Activated CD4-positive, alpha-beta T cell treated with anti-CD3 and anti-CD28 coated beads for 36 hours (primary cell): Measurements from ENCODE around the gene ATG7. TPM values are rescaled to one million over a fixed set of nuclear protein-coding genes. Genes with fewer than 3 reads are reported as not detected.
A peak's percentile ranks its signal among the peaks of the same experiment; 100 is the strongest.

Experiments used
- ATAC-seq: fragments of 200-7000 bp; cut with Tn5 transposase; one replicate; pipeline ENCODE4 v1.10.0; 2021; ENCODE audit warnings: mild to moderate bottlenecking, moderate library complexity
- CTCF ChIA-PET: fragments of 350-600 bp; sonication (Branson Sonifier 250); formaldehyde crosslinking; loops from one replicate; lab custom pipeline; 2021; ENCODE audit warnings: antibody characterized with exemption; lab: Charles Lee
- POLR2A ChIA-PET: fragments of 350-600 bp; sonication (Branson Sonifier 250); formaldehyde crosslinking; loops from one replicate; lab custom pipeline; 2021; ENCODE audit warnings: antibody characterized with exemption, inconsistent platforms; lab: Charles Lee
- DNase-seq: peaks from one replicate; pipeline ENCODE4 v3.0.0-alpha.2; 2020
- H3K27ac Mint-ChIP-seq: one replicate; pipeline ENCODE4 v1.8.0; 2021; ENCODE audit warnings: mixed read lengths
- H3K27me3 Mint-ChIP-seq: one replicate; pipeline ENCODE4 v1.8.0; 2021; ENCODE audit warnings: mixed read lengths
- H3K36me3 Mint-ChIP-seq: one replicate; pipeline ENCODE4 v1.8.0; 2021; ENCODE audit warnings: low read depth, mixed read lengths
- H3K4me1 Mint-ChIP-seq: one replicate; pipeline ENCODE4 v1.8.0; 2021; ENCODE audit warnings: mixed read lengths
- H3K4me3 Mint-ChIP-seq: one replicate; pipeline ENCODE4 v1.8.0; 2021; ENCODE audit warnings: mild to moderate bottlenecking, moderate library complexity, mixed read lengths
- H3K9me3 Mint-ChIP-seq: one replicate; pipeline ENCODE4 v1.8.0; 2021; ENCODE audit warnings: low read depth, mixed read lengths
- intact Hi-C, 2 experiments: fragments of 100-400 bp; cut with DNase I in 1 of 2; cut with micrococcal nuclease in 1 of 2; formaldehyde crosslinking; loops; one replicate each; pipeline versions ENCODE4 v1.14.2 to v1.15.1; 2022 to 2024; cut with DNase I, micrococcal nuclease
- total RNA-seq, 2 experiments: library from RNA; stranded (reverse); gene quantifications; one replicate each; pipeline ENCODE4 v1.2.3, GENCODE V29; 2021

Gene ATG7
- total RNA-seq, 2 experiments from 2014 or later = 31.6 to 34.5 TPM

DNA sequence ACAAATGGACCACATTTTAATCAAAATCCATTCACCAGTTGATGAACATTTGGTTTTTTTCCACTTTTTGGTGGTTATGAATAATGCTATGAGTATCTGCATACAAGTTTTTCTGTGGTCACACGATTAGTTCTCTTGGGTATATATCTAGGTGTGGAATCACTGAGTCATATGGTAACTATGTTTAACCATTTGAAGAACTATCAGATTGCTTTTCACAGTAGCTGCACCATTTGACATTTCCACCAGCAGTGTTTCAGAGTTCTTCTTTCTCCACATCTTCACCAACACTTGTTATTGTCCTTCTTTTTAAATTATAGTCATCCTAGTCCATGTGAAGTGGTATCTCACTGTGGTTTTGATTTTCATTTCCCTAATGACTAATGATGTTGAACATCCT, 33.3 kb upstream of the ATG7 start:
- H3K4me3 Mint-ChIP-seq = peak overlapping the region; percentile 28
- DNase-seq = peak; percentile 12
- peaks cover 46% of the 10 kb centered on the region for H3K4me1 Mint-ChIP-seq
- ChIA-PET POLR2A (interaction anchor here (0.6 to 2.0 kb wide), 5 partner anchors 34 to 1842 kb away, joined by 3 to 12 read pairs (median 3); partner anchors contain the start of gene ATG7), CTCF (interaction anchor here (0.6 to 4.9 kb wide), 9 partner anchors 23 to 1713 kb away, joined by 3 to 46 read pairs (median 4); no protein-coding TSS in a partner anchor)
- ATAC-seq = peak; percentile 71
- intact Hi-C loops = loop anchor here (1.0 to 5.0 kb wide), 8 partner anchors 33 to 954 kb away; partner anchors contain the start of genes VGLL4 (in 2 of the 2) and ATG7 (in 1 of the 2)
- H3K27ac Mint-ChIP-seq = peak overlapping the region; percentile 96
- H3K27me3 Mint-ChIP-seq = peaks cover 15% of the 10 kb centered on the region
- H3K36me3 Mint-ChIP-seq = peaks cover 2% of the 10 kb centered on the region
- H3K9me3 Mint-ChIP-seq = peaks cover 9% of the 10 kb centered on the region

DNA sequence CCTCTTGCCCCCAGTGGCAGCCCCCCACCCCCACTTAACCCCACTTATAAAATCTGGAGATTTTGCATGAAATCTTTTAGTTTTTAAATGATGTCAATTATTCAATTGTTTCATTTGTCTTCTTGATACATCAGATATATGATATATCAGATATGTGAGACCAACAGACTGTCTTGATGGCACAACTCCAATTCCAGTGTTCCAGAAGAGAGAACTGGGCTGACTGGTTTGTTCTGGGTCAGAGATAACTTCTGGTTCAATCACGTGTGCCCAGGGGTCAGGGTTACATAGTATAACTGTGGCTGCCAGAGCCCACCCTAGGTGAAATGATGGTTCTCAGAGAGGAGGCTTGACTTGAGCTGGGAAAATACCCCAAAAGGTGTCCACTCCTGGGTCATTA, 32.4 kb upstream of the ATG7 start:
- Mint-ChIP-seq H3K27ac (peak overlapping the region; percentile 80), H3K4me1 (peaks cover 46% of the 10 kb centered on the region), H3K9me3 (peaks cover 9% of the 10 kb centered on the region), H3K4me3 (no peak overlapping the region), H3K36me3 (peaks cover 2% of the 10 kb centered on the region), H3K27me3 (peaks cover 13% of the 10 kb centered on the region)
- intact Hi-C loops = loop anchor here (1.0 to 5.0 kb wide), 5 partner anchors 33 to 953 kb away; partner anchors contain the start of genes ATG7 (in 2 of the 2) and VGLL4 (in 2 of the 2)
- ChIA-PET POLR2A (interaction anchor here (0.8 to 1.4 kb wide), 3 partner anchors 32 to 50 kb away, joined by 3 read pairs; partner anchors contain the start of gene ATG7), CTCF (interaction anchor here (0.6 to 1.4 kb wide), 4 partner anchors 8 to 384 kb away, joined by 3 to 5 read pairs (median 3); no protein-coding TSS in a partner anchor)
- DNase-seq (no peak), ATAC-seq (no peak)

DNA sequence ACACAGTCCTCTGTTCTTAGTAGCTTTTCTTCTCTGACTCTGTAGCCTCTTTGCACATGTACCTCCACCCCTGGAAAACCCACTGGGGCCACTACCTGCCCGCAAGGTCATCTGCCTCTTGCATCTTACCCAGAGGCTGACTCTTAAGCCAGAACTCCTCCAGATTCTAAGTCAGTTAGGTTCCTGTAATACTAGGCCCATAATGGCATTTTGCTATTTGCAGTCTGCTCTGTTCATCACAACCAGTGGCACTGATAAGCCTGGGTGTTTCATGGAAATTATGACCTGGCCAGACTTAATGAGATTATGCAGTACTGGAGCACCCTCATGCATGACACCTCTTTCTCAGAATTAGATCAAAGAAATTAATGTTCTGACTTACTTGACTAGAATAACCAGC, 31.7 kb upstream of the ATG7 start:
- Mint-ChIP-seq H3K4me3 (peak overlapping the region; percentile 32), H3K9me3 (peaks cover 9% of the 10 kb centered on the region), H3K36me3 (peaks cover 2% of the 10 kb centered on the region), H3K4me1 (peaks cover 46% of the 10 kb centered on the region), H3K27ac (peak overlapping the region; percentile 90), H3K27me3 (peaks cover 9% of the 10 kb centered on the region)
- ChIA-PET POLR2A (interaction anchor here (0.6 to 1.4 kb wide), 3 partner anchors 32 to 1011 kb away, joined by 3 to 4 read pairs (median 3); partner anchors contain the start of gene ATG7), CTCF (interaction anchor here (0.6 to 0.7 kb wide), 3 partner anchors 8 to 384 kb away, joined by 3 read pairs; partner anchors contain the start of gene ATG7)
- intact Hi-C loops = loop anchor here in 1 of 2 experiments (1.0 kb wide), 1 partner anchor 32 kb away; the partner anchor contains the start of gene ATG7
- DNase-seq (peak; percentile 58), ATAC-seq (peak; percentile 61)

DNA sequence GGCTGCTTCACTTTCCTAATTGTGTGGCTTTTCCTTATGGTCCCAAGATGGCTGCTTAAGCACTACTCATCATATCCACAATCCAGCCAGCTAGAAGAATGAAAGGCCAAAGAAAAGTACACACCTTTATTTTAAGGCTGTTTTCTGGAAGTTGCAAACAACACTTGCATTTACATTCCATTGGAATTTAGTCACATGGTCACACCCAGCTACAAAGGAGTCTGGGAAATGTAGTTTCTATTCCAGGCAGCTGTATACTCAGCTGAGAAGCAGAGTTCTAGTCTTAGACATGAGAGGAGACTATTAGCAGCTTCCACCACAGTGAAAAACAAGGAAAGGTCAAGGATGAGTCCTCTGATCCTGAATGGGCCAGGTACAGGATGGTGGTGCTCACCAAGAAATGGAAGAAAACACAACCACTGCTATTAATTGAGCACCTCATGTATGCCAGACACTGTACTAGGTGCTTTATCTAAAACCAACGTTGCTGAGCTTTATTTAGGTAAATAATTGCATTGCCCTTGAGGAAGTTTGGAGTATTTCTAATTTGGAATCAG, 28.0 kb upstream of the ATG7 start:
- ChIA-PET CTCF (interaction anchor here (0.9 to 1.4 kb wide), 6 partner anchors 9 to 425 kb away, joined by 3 read pairs; no protein-coding TSS in a partner anchor), POLR2A (interaction anchor here (1.4 kb wide), 1 partner anchor 28 kb away, joined by 6 read pairs; the partner anchor contains the start of gene ATG7)
- H3K9me3 Mint-ChIP-seq = no peaks in the 10 kb centered on the region

DNA sequence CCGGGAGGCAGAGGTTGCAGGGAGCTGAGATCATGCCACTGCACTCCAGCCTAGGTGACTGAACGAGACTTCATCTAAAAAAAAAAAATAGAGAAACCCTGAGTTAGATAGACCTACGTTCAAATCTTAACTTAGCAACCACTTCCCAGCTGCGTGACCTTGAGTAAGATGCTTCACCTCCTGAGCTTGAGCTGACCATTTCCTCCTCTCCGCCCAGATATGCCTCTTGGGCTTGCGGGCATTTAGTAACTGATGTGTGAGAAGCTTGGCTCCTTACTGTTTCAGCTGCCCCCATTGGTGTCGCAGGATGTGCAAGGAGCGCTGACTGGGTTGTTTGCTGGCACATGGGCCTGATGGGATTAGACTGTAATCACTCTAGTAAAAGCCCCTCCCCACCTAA, 26.9 kb upstream of the ATG7 start:
- intact Hi-C loops = no loop called here
- peaks cover 7% of the 10 kb centered on the region for H3K27me3 Mint-ChIP-seq
- H3K27ac Mint-ChIP-seq = no peak overlapping the region
- POLR2A ChIA-PET = interaction anchor here (1.4 kb wide), 1 partner anchor 27 kb away, joined by 6 read pairs; the partner anchor contains the start of gene ATG7
- DNase-seq (no peak), ATAC-seq (no peak)
- H3K36me3 Mint-ChIP-seq = no peaks in the 10 kb centered on the region
- CTCF ChIA-PET = interaction anchor here (1.4 kb wide), 1 partner anchor 91 kb away, joined by 3 read pairs; no protein-coding TSS in a partner anchor
- no peaks in the 10 kb centered on the region for H3K9me3 Mint-ChIP-seq
- H3K4me3 Mint-ChIP-seq = no peak overlapping the region
- H3K4me1 Mint-ChIP-seq = peaks cover 11% of the 10 kb centered on the region

More for the DNA sequence above, 28.0 kb upstream of the ATG7 start:
- Mint-ChIP-seq H3K4me3 (no peak overlapping the region), H3K36me3 (peaks cover 2% of the 10 kb centered on the region), H3K27ac (no peak overlapping the region), H3K27me3 (peaks cover 7% of the 10 kb centered on the region), H3K4me1 (peaks cover 21% of the 10 kb centered on the region)
- ATAC-seq (no peak), DNase-seq (no peak)
- intact Hi-C loops = no loop called here

DNA sequence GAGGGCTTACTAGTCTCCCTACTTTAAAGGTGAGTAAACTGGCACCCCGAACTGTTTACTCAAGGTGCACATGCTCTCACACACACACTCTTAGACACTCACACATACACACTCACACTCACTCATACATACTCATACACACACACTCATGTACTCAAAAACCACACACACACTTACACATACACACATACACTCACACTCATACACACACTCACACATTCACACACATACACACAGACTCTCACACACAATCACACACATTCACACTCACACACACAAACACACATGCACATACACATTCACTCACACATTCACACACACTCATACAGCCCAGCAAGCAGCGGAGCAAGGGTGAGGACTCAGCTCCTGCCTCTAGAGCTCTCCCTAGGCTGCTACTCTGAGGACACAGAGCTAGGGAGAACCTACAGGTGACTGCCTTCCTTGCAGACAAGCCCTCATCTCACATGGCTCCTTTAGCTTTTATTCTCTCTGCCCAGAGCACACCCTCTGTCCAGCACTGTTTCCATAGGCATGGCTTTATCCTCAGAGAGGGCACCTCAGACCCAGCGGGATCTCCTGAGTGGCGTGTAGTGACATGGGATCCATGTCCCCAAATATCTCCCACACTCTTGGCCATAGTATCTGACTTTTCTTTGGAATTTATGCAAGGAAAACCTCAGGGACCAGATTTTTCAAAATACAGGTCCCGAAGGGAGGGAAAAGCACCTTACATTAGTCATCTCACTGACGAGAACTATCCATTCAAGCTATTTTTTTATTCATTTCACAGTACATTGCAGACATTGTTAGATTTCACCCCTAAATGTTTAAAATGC, 26.2 kb upstream of the ATG7 start:
- H3K27ac Mint-ChIP-seq = no peak overlapping the region
- CTCF ChIA-PET = no interaction called here
- no peak overlapping the region for H3K4me3 Mint-ChIP-seq
- DNase-seq (no peak), ATAC-seq (peak; percentile 19)
- intact Hi-C loops = no loop called here
- H3K36me3 Mint-ChIP-seq = no peaks in the 10 kb centered on the region
- POLR2A ChIA-PET = interaction anchor here (0.6 kb wide), 1 partner anchor 40 kb away, joined by 3 read pairs; no protein-coding TSS in a partner anchor
- peaks cover 7% of the 10 kb centered on the region for H3K27me3 Mint-ChIP-seq
- no peaks in the 10 kb centered on the region for H3K9me3 Mint-ChIP-seq
- H3K4me1 Mint-ChIP-seq = peaks cover 7% of the 10 kb centered on the region

DNA sequence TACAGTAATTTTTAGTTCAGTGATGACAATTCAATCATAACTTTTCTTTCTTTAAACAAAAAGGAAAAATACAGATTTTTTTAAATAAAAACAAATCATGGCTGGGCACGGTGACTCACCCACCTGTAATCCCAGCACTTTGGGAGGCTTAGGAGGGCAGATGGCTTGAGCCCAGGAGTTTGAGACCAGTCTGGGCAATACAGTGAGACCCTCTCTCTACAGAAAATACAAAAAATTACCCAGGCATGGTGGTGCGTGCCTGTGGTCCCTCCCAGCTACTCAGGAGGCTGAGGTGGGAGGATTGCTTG, 25.6 kb upstream of the ATG7 start:
- Mint-ChIP-seq H3K36me3 (no peaks in the 10 kb centered on the region), H3K9me3 (no peaks in the 10 kb centered on the region), H3K4me1 (peaks cover 9% of the 10 kb centered on the region), H3K4me3 (no peak overlapping the region), H3K27me3 (peaks cover 7% of the 10 kb centered on the region), H3K27ac (no peak overlapping the region)
- intact Hi-C loops = no loop called here
- ChIA-PET POLR2A (interaction anchor here (0.6 kb wide), 1 partner anchor 39 kb away, joined by 3 read pairs; no protein-coding TSS in a partner anchor), CTCF (no interaction called here)
- DNase-seq (no peak), ATAC-seq (no peak)

DNA sequence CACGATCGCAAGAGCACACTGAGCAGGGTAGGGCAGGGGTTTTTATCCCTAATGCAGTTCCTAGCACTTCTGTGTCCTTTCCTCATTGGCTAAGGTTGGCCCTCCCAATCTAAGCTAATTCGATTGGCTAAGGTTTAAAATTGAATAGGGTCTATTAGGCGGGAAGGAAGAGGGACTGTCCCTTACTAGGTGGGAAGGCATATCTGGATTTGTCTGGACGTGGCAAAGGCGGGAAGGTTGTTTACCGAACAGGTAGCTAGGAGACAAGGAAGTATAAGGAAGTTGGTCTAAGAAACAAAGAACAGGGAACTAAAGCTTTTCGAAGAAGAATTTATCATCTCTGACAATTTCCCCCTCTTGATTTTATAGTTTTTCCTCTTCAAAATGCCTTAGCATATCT, 24.8 kb upstream of the ATG7 start:
- H3K27ac Mint-ChIP-seq = peak overlapping the region; percentile 20
- DNase-seq (no peak), ATAC-seq (no peak)
- peaks cover 15% of the 10 kb centered on the region for H3K4me1 Mint-ChIP-seq
- peaks cover 7% of the 10 kb centered on the region for H3K27me3 Mint-ChIP-seq
- intact Hi-C loops = no loop called here
- no peak overlapping the region for H3K4me3 Mint-ChIP-seq
- H3K36me3 Mint-ChIP-seq = no peaks in the 10 kb centered on the region
- ChIA-PET CTCF (no interaction called here), POLR2A (no interaction called here)
- H3K9me3 Mint-ChIP-seq = no peaks in the 10 kb centered on the region

DNA sequence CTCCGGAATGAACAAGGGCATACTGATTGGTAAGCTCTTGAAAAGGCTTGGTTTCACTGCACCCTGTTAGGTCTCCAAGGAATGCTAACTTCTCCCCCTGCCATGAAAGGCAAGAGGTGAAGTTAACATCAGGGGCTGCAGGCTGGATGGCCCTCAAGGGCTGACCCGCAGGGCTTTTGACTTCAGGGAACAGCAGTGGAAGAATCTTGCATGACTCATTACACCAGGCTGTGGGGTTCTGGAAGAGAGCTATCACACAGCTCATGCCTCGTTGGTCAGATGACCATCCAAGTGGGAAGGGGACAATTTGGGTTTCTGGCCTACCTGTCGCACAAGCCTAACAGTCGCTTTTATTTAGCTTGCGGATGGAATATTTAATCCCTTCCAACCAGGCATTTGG, 23.6 kb upstream of the ATG7 start:
- H3K4me3 Mint-ChIP-seq = no peak overlapping the region
- H3K27me3 Mint-ChIP-seq = peaks cover 5% of the 10 kb centered on the region
- DNase-seq (no peak), ATAC-seq (no peak)
- H3K36me3 Mint-ChIP-seq = no peaks in the 10 kb centered on the region
- intact Hi-C loops = no loop called here
- H3K4me1 Mint-ChIP-seq = peaks cover 15% of the 10 kb centered on the region
- no peak overlapping the region for H3K27ac Mint-ChIP-seq
- H3K9me3 Mint-ChIP-seq = no peaks in the 10 kb centered on the region
- ChIA-PET CTCF (interaction anchor here (0.8 to 2.3 kb wide), 3 partner anchors 8 to 34 kb away, joined by 3 to 9 read pairs (median 3); no protein-coding TSS in a partner anchor), POLR2A (interaction anchor here (1.1 kb wide), 1 partner anchor 24 kb away, joined by 3 read pairs; no protein-coding TSS in a partner anchor)

DNA sequence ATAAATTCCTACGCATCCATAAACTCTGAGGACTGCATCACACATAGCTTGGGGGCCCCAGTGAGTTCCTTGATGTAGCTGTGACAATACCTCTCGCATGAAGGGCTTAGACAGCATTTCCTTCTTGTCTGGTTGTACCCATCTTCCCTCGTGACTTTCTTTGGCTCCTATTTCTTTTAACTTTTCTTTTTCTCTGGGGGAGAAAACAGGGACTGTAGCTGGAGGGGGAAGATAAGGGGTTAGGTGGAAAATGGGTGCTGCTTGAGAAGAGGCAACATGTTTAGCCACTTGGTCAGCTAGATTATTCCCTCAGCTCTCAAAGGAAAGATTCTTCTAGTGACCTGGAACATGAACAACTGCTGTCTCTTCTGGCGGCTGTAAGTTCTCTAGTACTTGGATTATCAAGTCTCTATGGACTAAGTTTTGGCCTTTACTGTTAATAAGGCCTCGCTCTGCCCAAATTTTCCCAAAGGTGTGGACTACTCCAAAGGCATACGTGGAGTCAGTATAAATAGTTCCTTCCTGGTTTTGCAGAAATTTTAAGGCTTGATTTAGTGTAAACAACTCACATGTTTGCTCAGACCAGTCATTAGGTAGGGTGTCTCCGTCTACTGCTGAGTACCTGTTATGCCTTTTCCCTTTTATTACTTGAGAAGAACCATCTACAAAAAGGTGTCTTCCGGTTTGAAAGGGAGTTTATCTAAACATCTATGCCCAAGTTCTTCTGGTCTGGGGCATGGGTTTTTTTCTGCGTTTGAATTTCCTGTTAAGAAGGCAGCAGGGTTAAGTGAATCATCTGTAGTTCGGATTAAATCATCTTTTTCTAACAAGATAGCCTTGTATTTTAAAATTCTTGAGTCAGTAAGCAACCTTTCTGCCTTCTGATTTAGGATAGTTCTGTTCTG, 21.0 kb upstream of the ATG7 start:
- intact Hi-C loops = no loop called here
- Mint-ChIP-seq H3K27ac (peak overlapping the region; percentile 81), H3K9me3 (no peaks in the 10 kb centered on the region), H3K36me3 (no peaks in the 10 kb centered on the region), H3K4me3 (peak overlapping the region; percentile 57), H3K27me3 (peaks cover 4% of the 10 kb centered on the region), H3K4me1 (peaks cover 15% of the 10 kb centered on the region)
- POLR2A ChIA-PET = no interaction called here
- peak; percentile 76 for ATAC-seq
- DNase-seq = no peak
- CTCF ChIA-PET = interaction anchor here (0.6 to 0.9 kb wide), 2 partner anchors 8 to 22 kb away, joined by 3 read pairs; partner anchors contain the start of gene ATG7
